Liver (tissue), 9 donors: ENCODE data around the gene STK24. TPM values are rescaled to one million over a fixed set of nuclear protein-coding genes. Genes with fewer than 3 reads are reported as not detected.

ENCODE experiments used
- DNase-seq: peaks from one replicate; pipeline ENCODE4 v3.0.0-alpha.2; 2017; ENCODE audit warnings: low spot score
- H3K27ac ChIP-seq, 2 donors: one replicate each; pipeline ENCODE4 v1.7.0; 2013; ENCODE audit warnings: inconsistent platforms in 2 of 2, low read length in 2 of 2, control low read depth in 1 of 2, low read depth in 1 of 2, mild to moderate bottlenecking in 1 of 2
- H3K27me3 ChIP-seq, 4 donors: one replicate each; pipeline versions ENCODE4 v1.6.1 to v1.7.0; 2013; ENCODE audit warnings: low read length in 3 of 4, inconsistent platforms in 1 of 4, mild to moderate bottlenecking in 1 of 4, moderate library complexity in 1 of 4; ENCODE audit not compliant: control insufficient read depth in 4 of 4, insufficient read depth in 4 of 4
- H3K36me3 ChIP-seq, 4 donors: one replicate each; pipeline versions ENCODE4 v1.6.1 to v1.7.0; 2013; ENCODE audit warnings: low read length in 3 of 4, mild to moderate bottlenecking in 3 of 4, low read depth in 1 of 4, moderate library complexity in 1 of 4; ENCODE audit not compliant: control insufficient read depth in 4 of 4, insufficient read depth in 3 of 4
- H3K4me1 ChIP-seq, 4 donors: one replicate each; pipeline versions ENCODE4 v1.6.1 to v1.7.0; 2013; ENCODE audit warnings: low read length in 3 of 4, mild to moderate bottlenecking in 3 of 4, moderate library complexity in 1 of 4; ENCODE audit not compliant: control insufficient read depth in 4 of 4, insufficient read depth in 4 of 4
- H3K4me3 ChIP-seq, 3 donors: one replicate each; pipeline versions ENCODE4 v1.6.1 to v1.7.0; 2013; ENCODE audit warnings: low read length in 3 of 3, control low read depth in 1 of 3, low read depth in 1 of 3, mild to moderate bottlenecking in 1 of 3
- H3K9ac ChIP-seq, 2 donors: one replicate each; pipeline ENCODE4 v1.7.0; 2013; ENCODE audit warnings: low read length in 2 of 2, mild to moderate bottlenecking in 2 of 2, moderate library complexity in 2 of 2, control low read depth in 1 of 2, low read depth in 1 of 2
- H3K9me3 ChIP-seq, 4 donors: one replicate each; pipeline versions ENCODE4 v1.6.1 to v1.7.0; 2013; ENCODE audit warnings: low read length in 3 of 4; ENCODE audit not compliant: control insufficient read depth in 4 of 4
- FOXA1 ChIP-seq: IDR thresholded peaks from 2 replicates; pipeline ENCODE4 v1.6.1; 2016; ENCODE audit warnings: antibody characterized with exemption
- FOXA2 ChIP-seq: IDR thresholded peaks from 2 replicates; pipeline ENCODE4 v1.6.1; 2016; ENCODE audit warnings: antibody characterized with exemption
- GABPA ChIP-seq, 2 donors: IDR thresholded peaks in 1 of 2; conservative IDR thresholded peaks in 1 of 2; 2 replicates each; pipeline ENCODE4 v1.6.1; 2016; ENCODE audit warnings: antibody characterized with exemption in 2 of 2, mild to moderate bottlenecking in 1 of 2, moderate library complexity in 1 of 2
- JUND ChIP-seq, 2 donors: IDR thresholded peaks; 2 replicates each; pipeline ENCODE4 v1.6.1; 2016; ENCODE audit warnings: antibody characterized with exemption in 2 of 2
- RAD21 ChIP-seq, 2 donors: IDR thresholded peaks; 2 replicates each; pipeline ENCODE4 v1.6.1; 2016; ENCODE audit warnings: antibody characterized with exemption in 2 of 2, mild to moderate bottlenecking in 2 of 2
- REST ChIP-seq: IDR thresholded peaks from 2 replicates; pipeline ENCODE4 v1.6.1; 2016; ENCODE audit warnings: antibody characterized with exemption, mild to moderate bottlenecking
- RXRA ChIP-seq, 2 donors: IDR thresholded peaks; 2 replicates each; pipeline ENCODE4 v1.6.1; 2017 to 2018; ENCODE audit warnings: antibody characterized with exemption in 2 of 2, mild to moderate bottlenecking in 1 of 2
- YY1 ChIP-seq: IDR thresholded peaks from 2 replicates; pipeline ENCODE4 v1.6.1; 2016; ENCODE audit warnings: antibody characterized with exemption, mild to moderate bottlenecking
- ZBTB33 ChIP-seq: IDR thresholded peaks from 2 replicates; pipeline ENCODE4 v1.6.1; 2016; ENCODE audit warnings: antibody characterized with exemption
- WGBS: extraction: QIAGEN DNeasy Blood & Tissue Kit; methylation state at CpG from one replicate; pipeline ENCODE4 v1.1.7; 2013; 5-methylcytosine and 5-hydroxymethylcytosine counted together
- polyA plus RNA-seq, 2 donors: library from polyadenylated mRNA; stranded (reverse) in 1 of 2; unstranded in 1 of 2; fragments of 200-250 nt in 1 of 2; fragments of >200 nt in 1 of 2; fragmentation: Nextera tagmentation in 1 of 2; extraction: Ambion mirVana in 1 of 2; gene quantifications; one replicate each; pipeline versions ENCODE4 v1.2.1 to v1.2.3, GENCODE V29; 2013 to 2015
- total RNA-seq, 2 donors: library from RNA; depleted of rRNA; stranded (reverse); fragments of >200 nt; gene quantifications; one replicate each; pipeline ENCODE4 v1.2.3, GENCODE V29; 2014
- donor health status: healthy.
- donor health status: healthy.
- donor health status: healthy.
- donor health status: healthy.
- donor health status: healthy.

STK24 gene
- total and polyA plus RNA-seq, 4 donors, result 6.4 to 43.3 (median 14.9) TPM

- DNase-seq, result no peak
- TF ChIP-seq GABPA (IDR thresholded peaks at IDR 0.05 in 1 of 2, conservative IDR thresholded peaks at IDR 0.05 in 1 of 2), result no peak
- TF ChIP-seq JUND (IDR thresholded peaks at IDR 0.05), result no peak
- no peak for TF ChIP-seq ZBTB33
- H3K9me3 ChIP-seq, result no peaks in the 10 kb centered on the region
- H3K27ac ChIP-seq, result no peak overlapping the region
- no peak overlapping the region for H3K9ac ChIP-seq
- WGBS, result 70% methylated on average over 2 of the region's 2 CpGs
- no peaks in the 10 kb centered on the region for H3K36me3 ChIP-seq
- peaks cover 0 to 13% (median 2%) of the 10 kb centered on the region in 4 donors for H3K4me1 ChIP-seq
- H3K27me3 ChIP-seq, result no peaks in the 10 kb centered on the region
- no peak overlapping the region for H3K4me3 ChIP-seq
Measured at GRCh38 chr13:98581971-98582702, 5.2 kb upstream of the STK24 start.

- Histone ChIP-seq H3K9me3 (no peaks in the 10 kb centered on the region), H3K9ac (no peak overlapping the region), H3K27me3 (no peaks in the 10 kb centered on the region), H3K4me3 (no peak overlapping the region), H3K27ac (no peak overlapping the region), H3K36me3 (no peaks in the 10 kb centered on the region), H3K4me1 (peaks cover 0 to 13% (median 2%) of the 10 kb centered on the region in 4 donors)
- no peak for DNase-seq
- WGBS, result 93% methylated on average over 2 of the region's 2 CpGs
- no peak for TF ChIP-seq FOXA1
- no peak for TF ChIP-seq ZBTB33
- TF ChIP-seq REST, result no peak
- TF ChIP-seq RXRA (IDR thresholded peaks at IDR 0.05), result no peak
- TF ChIP-seq FOXA2, result no peak
- TF ChIP-seq RAD21 (IDR thresholded peaks at IDR 0.05), result no peak
- no peak for TF ChIP-seq YY1
- no peak for TF ChIP-seq JUND (IDR thresholded peaks at IDR 0.05)
Measured at GRCh38 chr13:98581381-98581780, 4.5 kb upstream of the STK24 start.
